ENCODE results near the gene RAB40A. TPM values are rescaled to one million over a fixed set of nuclear protein-coding genes. Genes with fewer than 3 reads are reported as not detected.

RAB40A gene, protein sequence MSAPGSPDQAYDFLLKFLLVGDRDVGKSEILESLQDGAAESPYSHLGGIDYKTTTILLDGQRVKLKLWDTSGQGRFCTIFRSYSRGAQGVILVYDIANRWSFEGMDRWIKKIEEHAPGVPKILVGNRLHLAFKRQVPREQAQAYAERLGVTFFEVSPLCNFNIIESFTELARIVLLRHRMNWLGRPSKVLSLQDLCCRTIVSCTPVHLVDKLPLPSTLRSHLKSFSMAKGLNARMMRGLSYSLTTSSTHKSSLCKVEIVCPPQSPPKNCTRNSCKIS
- 0.06 to 0.15 TPM (median 0.10 TPM) in 5 replicates for total RNA-seq (2022; extraction: Qiagen RNA extraction)

DNA sequence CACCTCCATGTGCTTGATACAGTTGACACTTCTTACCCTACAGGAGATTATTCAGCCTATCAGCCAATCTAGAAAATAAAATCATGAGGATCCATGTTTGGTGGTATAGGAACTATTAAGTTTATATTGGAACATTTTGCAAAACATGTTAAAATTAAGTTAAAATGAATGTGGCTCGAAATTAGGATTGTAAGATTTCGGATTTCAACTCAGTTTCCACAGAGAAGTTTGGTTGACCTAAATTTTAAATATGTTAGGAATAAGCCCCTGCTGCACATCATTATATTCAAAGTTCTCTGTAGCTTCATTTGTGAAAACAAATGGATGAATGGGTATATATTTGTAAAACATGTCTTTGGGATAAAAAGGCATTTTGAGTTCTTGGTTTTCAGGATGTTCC is at the start of gene RAB40A:
TSS of gene RAB40A (minus strand) at position 101 of the 400 bp plus-strand sequence. CDS start 18,733 bp downstream, outside the sequence.

Other genes starting within 250 kb of the RAB40A start
- not detected in 5 replicates for gene TCEAL5, start 242.7 kb downstream of the RAB40A start, total RNA-seq (2022; extraction: Qiagen RNA extraction)
- gene BEX2, start 208.5 kb downstream of the RAB40A start, total RNA-seq (2022; extraction: Qiagen RNA extraction) = 8.7 to 11.6 TPM (median 10.6 TPM) in 5 replicates
- not detected in 5 replicates for gene TCEAL7, start 189.2 kb downstream of the RAB40A start, total RNA-seq (2022; extraction: Qiagen RNA extraction)
- gene TCEAL9, start 163.0 kb downstream of the RAB40A start, total RNA-seq (2022; extraction: Qiagen RNA extraction) = 88.1 to 146 TPM (median 97.0 TPM) in 5 replicates
- gene BEX3, start 143.0 kb downstream of the RAB40A start, total RNA-seq (2022; extraction: Qiagen RNA extraction) = 239 to 261 TPM (median 251 TPM) in 5 replicates
- gene TCEAL4, start 66.0 kb upstream of the RAB40A start, total RNA-seq (2022; extraction: Qiagen RNA extraction) = 109 to 154 TPM (median 117 TPM) in 5 replicates
- 15.9 to 23.3 TPM (median 17.0 TPM) in 5 replicates for gene TCEAL3, start 88.5 kb upstream of the RAB40A start, total RNA-seq (2022; extraction: Qiagen RNA extraction)
- gene TCEAL1, start 109.5 kb upstream of the RAB40A start, total RNA-seq (2022; extraction: Qiagen RNA extraction) = 34.1 to 45.4 TPM (median 38.3 TPM) in 5 replicates
- gene MORF4L2, start 167.2 kb upstream of the RAB40A start, total RNA-seq (2022; extraction: Qiagen RNA extraction) = 423 to 1,137 TPM (median 469 TPM) in 5 replicates
- gene TMEM31, start 191.4 kb upstream of the RAB40A start, total RNA-seq (2022; extraction: Qiagen RNA extraction) = not detected in 5 replicates